ENCODE results near the gene ZNF513.
"Not testable (repeated sequence)": the region's sequence is repeated elsewhere in the genome, so short reads cannot be mapped to it uniquely, and the experiment has no call there.

The ZNF513 gene, protein sequence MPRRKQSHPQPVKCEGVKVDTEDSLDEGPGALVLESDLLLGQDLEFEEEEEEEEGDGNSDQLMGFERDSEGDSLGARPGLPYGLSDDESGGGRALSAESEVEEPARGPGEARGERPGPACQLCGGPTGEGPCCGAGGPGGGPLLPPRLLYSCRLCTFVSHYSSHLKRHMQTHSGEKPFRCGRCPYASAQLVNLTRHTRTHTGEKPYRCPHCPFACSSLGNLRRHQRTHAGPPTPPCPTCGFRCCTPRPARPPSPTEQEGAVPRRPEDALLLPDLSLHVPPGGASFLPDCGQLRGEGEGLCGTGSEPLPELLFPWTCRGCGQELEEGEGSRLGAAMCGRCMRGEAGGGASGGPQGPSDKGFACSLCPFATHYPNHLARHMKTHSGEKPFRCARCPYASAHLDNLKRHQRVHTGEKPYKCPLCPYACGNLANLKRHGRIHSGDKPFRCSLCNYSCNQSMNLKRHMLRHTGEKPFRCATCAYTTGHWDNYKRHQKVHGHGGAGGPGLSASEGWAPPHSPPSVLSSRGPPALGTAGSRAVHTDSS

DNA sequence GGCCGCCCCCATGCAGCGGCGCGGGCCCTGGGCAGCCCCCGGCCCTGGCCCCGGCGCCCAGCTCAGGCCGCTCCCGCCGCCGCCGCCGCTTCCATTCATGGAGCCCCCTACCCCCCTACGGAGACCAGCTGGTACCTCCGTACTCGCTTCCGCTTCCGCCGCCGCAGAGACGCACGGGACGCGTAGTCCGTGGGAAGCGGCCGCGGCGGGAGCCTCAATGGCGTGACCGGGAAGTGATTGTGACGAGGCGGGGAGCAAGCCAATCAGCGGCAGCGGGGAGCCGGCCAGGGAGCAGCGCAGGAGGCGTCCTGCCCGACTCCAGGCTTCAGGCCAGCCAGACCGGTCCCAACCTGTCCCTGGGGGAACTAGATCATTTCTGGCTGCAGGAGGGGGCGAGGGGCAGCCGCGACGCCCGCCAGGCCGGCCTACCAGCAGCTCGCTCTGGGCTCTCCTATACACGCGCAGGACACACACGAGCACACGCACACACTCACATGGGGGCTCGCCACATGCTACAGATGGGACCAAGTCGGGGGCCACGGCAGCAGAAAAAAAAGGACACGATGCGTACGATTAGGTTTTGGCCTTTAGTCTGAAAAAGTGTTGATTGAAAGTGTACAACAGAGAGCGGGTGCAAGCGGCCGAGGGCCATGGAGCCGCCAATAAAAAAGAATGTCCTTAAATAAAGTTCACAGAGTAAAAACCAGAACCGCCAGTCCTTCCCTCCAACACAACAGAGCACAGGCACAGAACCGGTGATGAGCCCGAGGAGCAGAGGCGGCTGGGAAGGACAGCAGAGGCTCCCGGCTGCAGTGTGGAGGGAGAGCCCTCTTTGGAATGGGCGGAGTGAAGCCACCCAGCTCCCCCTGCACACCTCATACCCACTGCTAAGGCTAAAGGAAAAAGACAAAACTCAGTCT is at the start of gene ZNF513:
TSS of gene ZNF513 (minus strand) at position 109 of the 920 bp plus-strand sequence. CDS start 208 bp downstream, outside the sequence.
- DNase-seq: peak; percentile 99

DNA sequence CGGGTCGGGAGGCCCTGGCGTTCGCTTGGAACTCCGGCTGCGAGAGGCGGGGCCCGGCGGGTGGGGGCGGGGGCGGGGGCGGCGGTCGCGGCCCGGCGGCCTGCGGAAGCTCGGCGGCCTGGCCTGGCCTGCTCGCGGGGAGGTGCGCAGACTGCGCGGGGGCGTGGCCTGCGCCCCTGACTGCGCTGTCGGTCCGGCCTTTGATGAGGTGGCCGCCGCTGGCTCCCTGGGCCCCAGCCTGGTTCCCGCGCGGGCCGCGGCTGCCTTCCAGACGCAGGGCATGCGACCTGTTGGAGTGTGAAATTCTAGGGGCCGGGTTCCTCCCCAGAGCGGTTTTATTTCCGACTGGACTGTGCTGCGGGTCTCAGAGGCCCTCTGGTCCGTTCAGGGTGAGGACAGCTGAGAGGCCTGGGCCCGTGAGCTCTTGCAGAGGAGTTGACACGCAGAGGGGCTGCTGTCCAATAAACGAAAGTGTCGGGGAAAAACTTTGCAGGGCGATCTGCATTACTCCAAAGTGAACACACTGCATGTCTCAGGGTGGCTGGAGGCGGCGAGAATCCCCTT is 48.5 kb upstream of the ZNF513 start:
- peak; percentile 62 for DNase-seq

GRCh38 chr2:27428213-27428977 is 47.9 kb upstream of the ZNF513 start, which contains the start of gene NRBP1:
Gene NRBP1, plus strand, starts transcription at chr2:27428631. Its CDS starts 4,643 bp downstream, at chr2:27433274.
- DNase-seq: peak; percentile 98

DNA sequence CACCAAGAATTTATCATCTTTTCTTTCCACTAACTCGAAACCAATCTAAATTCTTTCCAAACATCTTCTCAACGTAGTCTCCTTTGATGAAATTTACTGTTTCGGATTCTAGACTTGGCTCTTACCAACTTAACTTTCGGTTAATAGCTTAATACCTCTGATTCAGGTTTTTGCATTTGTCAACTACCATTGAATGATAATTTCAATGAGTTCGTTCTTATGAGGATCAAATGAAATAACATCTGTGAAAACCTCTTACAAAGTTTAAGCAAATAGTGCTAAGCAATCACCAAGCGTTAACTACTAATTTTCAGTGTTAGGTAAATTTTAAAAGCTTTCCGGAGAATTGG is 47.3 kb upstream of the ZNF513 start:
- no peak for DNase-seq

DNA sequence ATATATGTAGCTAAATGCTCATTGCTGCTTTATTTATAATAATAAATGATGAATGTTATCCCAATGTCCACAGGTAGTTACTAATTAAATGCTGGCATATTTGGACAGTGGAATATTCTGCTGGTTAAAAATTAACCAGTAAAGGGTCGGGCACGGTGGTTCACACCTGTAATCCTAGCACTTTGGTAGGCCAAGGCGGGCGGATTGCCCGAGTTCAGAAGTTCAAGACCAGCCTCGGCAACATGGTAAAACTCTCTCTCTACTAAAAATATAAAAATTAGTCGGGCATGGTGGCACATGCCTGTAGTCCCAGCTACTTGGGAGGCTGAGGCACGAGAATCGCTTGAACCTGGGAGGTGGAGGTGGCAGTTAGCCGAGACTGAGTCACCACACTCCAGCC is 44.5 kb upstream of the ZNF513 start:
- DNase-seq: not testable (repeated sequence)

DNA sequence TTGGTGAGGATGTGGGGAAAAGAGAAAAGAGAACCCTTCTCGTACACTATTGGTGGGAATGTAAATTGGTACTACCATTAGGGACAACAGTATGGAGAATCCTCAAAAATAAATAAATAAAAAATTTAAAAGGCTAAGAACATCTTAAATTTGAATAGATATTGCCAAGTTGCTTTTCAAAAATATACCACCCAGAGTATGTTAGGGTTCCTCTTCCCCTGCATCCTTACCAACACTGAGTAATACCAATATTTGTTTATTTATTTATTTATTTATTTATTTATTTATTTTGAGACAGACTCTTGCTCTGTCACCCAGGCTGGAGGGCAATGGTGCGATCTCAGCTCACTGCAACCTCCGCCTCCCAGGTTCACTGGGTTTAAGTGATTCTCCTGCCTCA is 42.4 kb upstream of the ZNF513 start:
- DNase-seq: no peak

DNA sequence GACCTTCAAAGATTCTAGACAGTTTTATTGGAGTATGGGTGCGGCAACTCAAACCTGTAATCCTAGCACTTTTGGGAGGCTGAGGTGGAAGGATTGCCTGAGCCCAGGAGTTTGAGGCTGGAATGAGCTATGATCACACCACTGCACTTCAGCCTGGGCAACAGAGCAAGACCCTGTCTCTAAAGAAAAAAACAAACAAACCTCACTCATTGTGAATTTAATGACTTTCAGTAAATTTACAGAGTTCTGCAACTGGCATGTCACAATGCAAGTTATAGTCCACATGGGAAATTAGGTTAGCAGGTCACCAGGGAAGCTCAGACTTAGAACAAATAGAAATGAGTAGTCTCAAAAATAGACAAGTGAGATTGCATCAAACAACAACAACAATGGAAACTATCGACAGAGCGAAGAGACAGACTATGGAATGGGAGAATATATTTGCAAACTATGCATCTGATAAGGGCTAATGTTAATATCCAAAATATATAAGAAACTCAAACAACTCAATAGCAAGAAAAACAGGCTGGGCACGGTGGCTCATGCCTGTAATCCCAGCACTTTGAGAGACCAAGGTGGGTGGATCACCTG is 41.2 kb upstream of the ZNF513 start:
- DNase-seq: no peak

GRCh38 chr2:27420996-27421395 is 40.5 kb upstream of the ZNF513 start:
- no peak for DNase-seq

GRCh38 chr2:27416151-27416550 is 35.6 kb upstream of the ZNF513 start:
- no peak for DNase-seq

GRCh38 chr2:27412419-27413152 is 32.1 kb upstream of the ZNF513 start:
- DNase-seq: no peak

DNA sequence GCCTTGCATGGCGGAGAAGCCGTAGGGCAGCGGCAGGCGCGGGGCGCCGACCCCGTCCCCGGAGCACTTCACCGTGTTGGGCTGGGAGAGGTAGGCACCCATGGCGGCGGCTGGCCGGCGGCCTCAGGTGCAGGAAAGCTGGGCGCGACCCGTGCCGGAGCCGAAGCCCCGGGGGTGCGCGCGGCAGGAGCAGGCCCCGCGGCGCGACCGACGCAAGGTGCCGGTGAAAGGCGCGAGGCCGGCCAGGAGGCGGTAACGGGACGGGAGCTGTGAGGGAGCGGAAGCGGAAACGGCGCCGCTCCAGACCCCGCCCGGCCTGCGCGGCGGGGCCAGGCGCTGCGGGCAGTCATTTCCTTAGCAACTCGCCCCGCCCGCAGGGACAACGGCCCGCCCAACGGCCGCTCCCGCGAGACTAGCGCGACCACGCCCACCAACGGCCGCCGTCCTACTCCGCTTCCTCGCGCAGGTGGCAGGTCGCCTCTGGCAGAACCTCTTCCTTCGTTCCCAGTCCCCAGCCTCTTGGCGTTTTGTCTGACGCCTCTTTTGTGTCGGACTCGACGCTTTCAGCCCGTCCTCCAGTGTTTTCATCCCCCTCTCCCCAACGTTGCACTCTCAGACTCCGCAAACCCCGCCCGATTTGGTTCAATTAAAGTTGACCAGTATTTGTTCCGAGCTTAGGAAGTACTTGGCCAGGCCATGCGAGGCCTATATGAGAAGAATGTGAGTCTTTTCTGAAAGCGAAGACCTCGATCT is 29.0 kb upstream of the ZNF513 start, which contains the start of gene PPM1G:
TSS of gene PPM1G (minus strand) at position 271 of the 753 bp plus-strand sequence. CDS start at position 102, 169 bp downstream.
- DNase-seq: peak; percentile 97

DNA sequence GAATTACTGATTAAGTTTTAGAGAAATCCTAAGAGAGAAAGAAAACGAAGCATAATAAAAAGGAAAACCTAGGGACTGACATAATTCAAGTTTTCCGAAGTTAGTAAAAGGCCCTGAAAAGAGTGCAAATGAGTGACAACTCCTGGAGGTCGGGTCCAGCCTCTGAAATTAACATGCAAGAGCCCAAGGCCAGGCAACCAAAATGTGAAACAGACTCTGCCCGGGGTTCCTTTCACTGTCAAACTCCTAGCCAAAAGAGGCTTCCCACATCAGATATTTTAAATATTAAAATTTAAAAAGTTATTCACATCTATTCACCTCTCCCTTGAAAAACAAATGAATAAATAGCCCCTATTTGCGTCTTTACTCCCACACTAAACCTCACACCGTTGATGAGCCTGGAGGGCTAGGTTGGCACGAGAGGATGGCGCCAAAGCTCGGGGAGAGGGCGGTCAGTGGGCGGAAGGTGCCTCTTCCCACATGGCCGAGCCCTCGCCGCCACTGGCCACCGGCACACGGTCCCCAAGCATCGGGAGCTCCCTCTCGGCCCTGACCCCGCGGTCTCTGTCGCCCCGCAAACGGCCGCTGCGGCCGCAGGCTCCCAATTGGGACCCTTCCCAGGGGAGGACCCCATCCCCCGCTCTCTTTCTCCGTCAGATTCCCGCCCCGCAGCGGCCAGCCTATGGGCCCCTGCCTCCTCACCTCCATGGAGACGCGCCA is 28.2 kb upstream of the ZNF513 start:
- DNase-seq: no peak

DNA sequence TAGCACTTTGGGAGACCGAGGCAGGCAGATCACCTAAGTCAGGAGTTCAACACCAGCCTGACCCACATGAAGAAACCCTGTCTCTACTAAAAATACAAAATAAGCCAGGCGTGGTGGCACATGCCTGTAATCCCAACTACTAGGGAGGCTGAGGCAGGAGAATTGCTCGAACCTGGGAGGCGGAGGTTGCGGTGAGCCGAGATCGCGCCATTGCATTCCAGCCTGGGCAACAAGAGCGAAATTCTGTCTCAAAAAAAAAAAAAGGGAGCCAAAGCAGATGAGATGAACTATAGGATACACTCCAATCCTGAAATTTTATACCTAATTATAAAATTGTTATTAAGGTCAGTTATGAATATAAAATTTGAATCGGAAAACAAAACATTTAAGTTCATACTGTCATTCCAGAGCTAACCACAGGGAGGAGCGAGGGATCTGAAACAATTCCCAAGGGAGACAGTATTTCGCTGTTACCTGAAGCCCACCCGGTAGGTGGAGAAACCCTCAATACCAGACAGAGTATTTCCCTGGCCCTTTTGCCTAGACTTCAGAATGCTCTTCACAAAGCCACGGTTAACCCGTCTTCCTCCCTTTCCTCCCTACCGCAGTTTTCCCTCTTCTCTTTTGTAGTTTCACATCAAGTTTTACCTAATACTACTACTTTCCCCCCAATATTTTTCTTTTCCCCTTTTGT is 27.4 kb upstream of the ZNF513 start:
- DNase-seq: no peak

GRCh38 chr2:27400348-27401135 is 20.0 kb upstream of the ZNF513 start:
- no peak for DNase-seq

GRCh38 chr2:27398962-27399361 is 18.4 kb upstream of the ZNF513 start:
- no peak for DNase-seq

DNA sequence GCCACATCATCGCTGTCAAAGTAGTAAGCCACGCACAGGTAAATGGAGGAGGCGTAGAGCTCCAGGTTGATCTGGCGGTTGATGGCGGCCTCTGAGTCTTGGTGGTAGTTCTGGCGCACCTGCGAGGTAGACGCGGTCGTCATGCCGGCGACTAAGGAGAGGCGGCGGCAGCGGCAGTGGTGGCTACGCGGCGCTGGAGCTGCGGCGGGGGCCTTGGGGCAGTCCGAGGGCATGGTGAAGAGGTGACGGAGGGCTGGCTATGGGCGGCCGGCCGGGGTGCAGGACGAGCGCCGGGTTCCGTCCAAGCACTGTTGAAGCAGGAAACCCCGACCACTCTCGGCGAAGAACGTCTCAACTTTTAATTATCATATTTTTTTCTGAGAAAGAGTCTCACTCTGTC is 12.7 kb upstream of the ZNF513 start:
- no peak for DNase-seq

GRCh38 chr2:27390822-27391679 is 10.5 kb upstream of the ZNF513 start:
- DNase-seq: no peak
